Adrenal gland (tissue), 12 donors: ENCODE results near the gene RAI14. TPM values are rescaled to one million over a fixed set of nuclear protein-coding genes. Genes with fewer than 3 reads are reported as not detected.
"Not testable (repeated sequence)": the region's sequence is repeated elsewhere in the genome, so short reads cannot be mapped to it uniquely, and the experiment has no call there.

Experiments used
- DNase-seq, 7 donors: peaks; one replicate each; pipeline ENCODE4 v3.0.0-alpha.2; 2019 to 2020
- H3K27ac ChIP-seq, 5 donors: fragments of 200-600 bp; sonication (generic) in 4 of 5; 1 replicate in 3 of 5; 2 replicates in 2 of 5; pipeline versions ENCODE4 v1.5.1 to v1.8.0; 2016 to 2020; ENCODE audit warnings: mild to moderate bottlenecking in 1 of 5
- H3K27me3 ChIP-seq: fragments of 200-600 bp; 2 replicates; pipeline ENCODE4 v1.8.0; 2021
- H3K36me3 ChIP-seq, 2 donors: fragments of 200-600 bp; replicated peaks in 1 of 2; 1 replicate in 1 of 2; 2 replicates in 1 of 2; pipeline versions ENCODE4 v1.5.1 to v1.8.0; 2018 to 2022
- H3K4me1 ChIP-seq, 2 donors: fragments of 200-600 bp; replicated peaks in 1 of 2; 1 replicate in 1 of 2; 2 replicates in 1 of 2; pipeline versions ENCODE4 v1.5.1 to v1.8.0; 2018 to 2021
- H3K4me3 ChIP-seq, 4 donors: fragments of 200-600 bp; sonication (generic) in 3 of 4; one replicate each; pipeline ENCODE4 v1.5.1; 2016 to 2018
- H3K9me3 ChIP-seq, 3 donors: fragments of 200-600 bp; sonication (generic) in 1 of 3; replicated peaks in 1 of 3; 1 replicate in 2 of 3; 2 replicates in 1 of 3; pipeline versions ENCODE4 v1.5.1 to v1.8.0; 2016 to 2021
- CTCF ChIP-seq, 6 experiments: fragments of 450-650 bp in 4 of 6; fragments of 200-600 bp in 2 of 6; sonication (generic) in 1 of 6; IDR thresholded peaks; 1 replicate in 5 of 6; 2 replicates in 1 of 6; pipeline versions ENCODE4 v1.5.1 to v1.8.0; 2016 to 2021; ENCODE audit warnings: antibody characterized with exemption in 6 of 6, mild to moderate bottlenecking in 2 of 6, moderate library complexity in 1 of 6
- POLR2A ChIP-seq, 2 donors: fragments of 450-650 bp; IDR thresholded peaks; one replicate each; pipeline ENCODE4 v1.6.1; 2017; ENCODE audit warnings: antibody characterized with exemption in 2 of 2, mild to moderate bottlenecking in 2 of 2, moderate library complexity in 1 of 2
- WGBS, 4 donors: extraction: QIAGEN DNeasy Blood & Tissue Kit in 2 of 4; methylation state at CpG; one replicate each; pipeline versions ENCODE4 v1.1.5 to v1.1.7; 2013 to 2017; 5-methylcytosine and 5-hydroxymethylcytosine counted together
- intact Hi-C, 2 donors: fragments of 100-400 bp; cut with DNase I; formaldehyde crosslinking; loops; one replicate each; pipeline versions ENCODE4 v1.14.1 to v1.15.0; 2022 to 2023
- polyA plus RNA-seq, 3 donors: library from polyadenylated mRNA; stranded (reverse); fragments of 200-250 nt in 2 of 3; fragments of 350-450 nt in 1 of 3; fragmentation: Illumina TruSeq in 1 of 3; extraction: RNeasy Lipid Tissue Mini Kit (QIAGEN cat#74804) in 1 of 3; gene quantifications; one replicate each; pipeline ENCODE4 v1.2.3, GENCODE V29; 2013 to 2014
- total RNA-seq, 9 donors: library from RNA; depleted of rRNA in 4 of 9; stranded (reverse); fragments of >200 nt in 4 of 9; fragments of 120-200 nt in 1 of 9; fragmentation: NEBNext Ultra II Directional in 1 of 9; extraction: Animal tissue kit (Norgen Biotek cat#: 25700) in 1 of 9; gene quantifications; one replicate each; pipeline versions ENCODE4 v1.1.0 to v1.2.4, GENCODE V29; 2013 to 2023
- donor health status: healthy with polysubstance abuse.
- donor health status: Bipolar disorder and iron deficiency.
- donor health status: DM: yes; HTN: yes; CAD: no.
- donor health status: DM: no; HTN: no; CAD: no.
- donor health status: DM: no; HTN: no; CAD: no.
- donor health status: DM: yes; HTN: yes; CAD: no.

RAI14 gene
- total and polyA plus RNA-seq, 12 donors = 9.1 to 158 (median 28.5) TPM

DNA sequence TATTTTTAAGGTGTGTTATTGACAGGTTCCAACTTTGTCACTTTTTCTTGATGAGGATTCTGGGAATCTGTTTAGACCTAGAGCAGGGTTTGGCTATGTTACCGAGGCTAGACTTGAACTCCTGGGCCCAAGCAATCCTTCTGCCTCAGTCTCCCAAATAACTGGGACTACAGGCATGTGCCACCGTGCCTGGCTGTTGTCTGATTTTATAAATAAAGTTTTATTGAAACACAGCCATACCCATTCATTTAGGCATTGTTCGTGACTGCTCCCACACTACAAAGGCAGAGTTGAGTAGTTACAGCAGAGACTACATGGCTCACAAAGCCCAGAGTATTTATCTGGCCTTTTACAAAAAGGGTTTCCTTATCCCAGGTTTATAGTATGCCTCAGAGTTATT, 102.4 kb downstream of the RAI14 start:
- H3K36me3 ChIP-seq = peaks cover 0 to 4% of the 10 kb centered on the region in 2 donors
- DNase-seq = no peak
- no peak overlapping the region for H3K4me3 ChIP-seq
- no peaks in the 10 kb centered on the region for H3K27me3 ChIP-seq
- no peak for TF ChIP-seq CTCF (IDR thresholded peaks at IDR 0.05)
- TF ChIP-seq POLR2A (IDR thresholded peaks at IDR 0.05) = no peak
- H3K27ac ChIP-seq = no peak overlapping the region
- H3K4me1 ChIP-seq = peaks cover 9 to 24% of the 10 kb centered on the region in 2 donors
- intact Hi-C loops = no loop called here
- WGBS, 4 donors = 96 to 97% (median 96%) methylated on average over 3 of the region's 3 CpGs
- H3K9me3 ChIP-seq = no peaks in the 10 kb centered on the region

GRCh38 chr5:34759213-34759612, 103.1 kb downstream of the RAI14 start:
- H3K36me3 ChIP-seq, H3K4me3 ChIP-seq, intact Hi-C loops, H3K27ac ChIP-seq, H3K27me3 ChIP-seq, H3K9me3 ChIP-seq, DNase-seq: not testable (repeated sequence)
- peaks cover 9 to 24% of the 10 kb centered on the region in 2 donors for H3K4me1 ChIP-seq
- WGBS, 4 donors = 84 to 95% (median 86%) methylated on average over 4 to 5 of the region's 5 CpGs

GRCh38 chr5:34765662-34766061, 109.5 kb downstream of the RAI14 start:
- WGBS, 4 donors = 100% methylated on average over 1 of the region's 1 CpG
- intact Hi-C loops = no loop called here
- Histone ChIP-seq H3K4me3 (no peak overlapping the region), H3K36me3 (no peaks in the 10 kb centered on the region), H3K9me3 (no peaks in the 10 kb centered on the region), H3K27me3 (no peaks in the 10 kb centered on the region), H3K27ac (no peak overlapping the region), H3K4me1 (peaks cover 9 to 13% of the 10 kb centered on the region in 2 donors)
- no peak for DNase-seq
- TF ChIP-seq POLR2A (IDR thresholded peaks at IDR 0.05) (no peak), CTCF (IDR thresholded peaks at IDR 0.05) (no peak)

- TF ChIP-seq CTCF (IDR thresholded peaks at IDR 0.05) = no peak
- intact Hi-C loops = no loop called here
- Histone ChIP-seq H3K27me3 (no peaks in the 10 kb centered on the region), H3K4me3 (no peak overlapping the region), H3K9me3 (no peaks in the 10 kb centered on the region), H3K27ac (no peak overlapping the region), H3K36me3 (no peaks in the 10 kb centered on the region), H3K4me1 (peaks cover 9 to 10% of the 10 kb centered on the region in 2 donors)
- DNase-seq = no peak
- 84 to 91% (median 90%) methylated on average over 5 to 7 of the region's 7 CpGs for WGBS, 4 donors
Observed at GRCh38 chr5:34767180-34767579, 111.1 kb downstream of the RAI14 start.

DNA sequence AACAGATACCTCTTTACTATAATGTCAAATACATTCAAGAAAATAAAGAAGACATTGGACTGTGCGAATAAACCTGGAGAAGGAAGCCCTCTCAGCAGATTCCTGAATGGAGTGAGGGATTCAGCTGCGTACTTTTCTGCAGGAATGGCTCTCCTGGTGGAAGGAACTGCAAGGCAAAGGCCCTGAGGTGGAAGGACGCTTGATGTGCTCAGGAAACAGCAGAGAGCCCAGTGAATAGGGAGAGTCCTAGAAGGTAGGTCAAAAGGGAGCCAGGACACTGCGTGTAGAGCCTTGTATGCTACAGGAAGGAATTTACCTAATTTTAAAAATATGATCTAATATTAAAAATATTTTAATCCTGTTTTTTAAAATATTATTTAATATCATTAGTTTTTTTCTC, 114.4 kb downstream of the RAI14 start:
- no peak overlapping the region for H3K4me3 ChIP-seq
- DNase-seq = no peak
- whole genome bisulfite sequencing, 4 donors = 85 to 92% (median 92%) methylated on average over 4 of the region's 4 CpGs
- no peaks in the 10 kb centered on the region for H3K36me3 ChIP-seq
- no peaks in the 10 kb centered on the region for H3K9me3 ChIP-seq
- intact Hi-C loops = no loop called here
- H3K4me1 ChIP-seq = no peaks in the 10 kb centered on the region
- H3K27ac ChIP-seq = no peak overlapping the region
- TF ChIP-seq CTCF (IDR thresholded peaks at IDR 0.05) (no peak), POLR2A (IDR thresholded peaks at IDR 0.05) (no peak)
- H3K27me3 ChIP-seq = no peaks in the 10 kb centered on the region
